HG02884 (cell line): ENCODE results near the gene ARHGAP42.

ENCODE experiments used
- ATAC-seq: cut with Tn5 transposase; IDR thresholded peaks from one replicate; pipeline ENCODE4 v1.9.1; 2021; ENCODE audit warnings: mild to moderate bottlenecking, moderate library complexity; ENCODE audit not compliant: unreplicated experiment

The ARHGAP42 gene

DNA sequence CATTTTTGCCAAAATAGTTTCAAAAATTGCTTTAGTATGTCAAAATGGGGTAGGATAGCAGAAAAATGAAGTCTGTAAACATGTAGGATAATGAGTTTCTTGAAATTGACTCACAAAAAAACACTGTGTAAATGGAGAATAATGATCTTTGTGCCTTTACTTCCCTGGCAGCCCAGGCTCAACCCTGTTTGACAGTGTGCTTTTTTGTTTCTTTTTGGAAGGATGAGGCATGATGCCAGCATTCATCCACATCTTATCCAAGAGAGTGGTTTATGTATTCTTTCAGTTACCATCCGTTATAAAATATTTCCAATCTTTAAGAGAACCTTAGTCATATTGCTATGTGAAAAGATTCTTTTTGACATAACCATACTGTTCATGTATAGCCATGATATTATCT lies 70.6 kb downstream of the ARHGAP42 start:
- no peak for ATAC-seq

DNA sequence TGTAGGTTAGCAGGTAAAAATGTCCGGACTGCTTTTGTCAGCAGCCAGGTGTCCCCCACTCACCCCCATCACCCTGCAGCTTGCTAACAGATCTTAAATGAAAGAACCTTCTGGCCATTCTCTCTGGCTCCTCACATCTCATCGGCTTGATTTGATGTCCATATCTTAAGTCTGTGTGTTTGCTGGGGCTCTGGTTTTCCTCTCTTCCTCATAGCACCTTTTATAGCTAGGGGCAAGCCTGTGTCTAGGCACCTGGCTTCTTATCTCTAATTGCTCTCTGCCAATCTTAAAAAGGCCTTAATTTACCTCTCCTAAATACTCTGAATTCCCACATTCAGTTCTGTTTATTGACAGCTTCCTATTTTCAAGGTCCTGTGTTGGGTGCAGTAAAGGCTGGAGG lies 72.0 kb downstream of the ARHGAP42 start:
- ATAC-seq: no peak

DNA sequence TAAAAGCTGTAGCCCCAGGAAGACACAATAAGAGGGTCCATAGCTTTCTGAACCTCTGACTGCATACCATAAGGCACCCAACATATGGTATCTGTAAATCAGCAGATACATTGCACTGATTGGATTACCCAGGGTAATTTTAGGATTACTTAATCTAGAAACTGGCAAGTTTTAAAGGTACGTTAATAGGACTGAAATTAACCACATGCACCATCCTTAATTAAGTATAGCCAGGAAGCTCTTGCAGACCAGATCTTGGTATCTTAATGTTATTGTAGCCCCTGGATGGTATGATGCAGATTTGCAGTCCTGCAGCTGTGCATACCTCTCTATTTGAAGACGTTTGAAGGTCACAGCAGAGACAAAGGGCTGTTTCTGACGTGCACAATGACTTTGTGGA lies 72.8 kb downstream of the ARHGAP42 start:
- ATAC-seq: no peak

DNA sequence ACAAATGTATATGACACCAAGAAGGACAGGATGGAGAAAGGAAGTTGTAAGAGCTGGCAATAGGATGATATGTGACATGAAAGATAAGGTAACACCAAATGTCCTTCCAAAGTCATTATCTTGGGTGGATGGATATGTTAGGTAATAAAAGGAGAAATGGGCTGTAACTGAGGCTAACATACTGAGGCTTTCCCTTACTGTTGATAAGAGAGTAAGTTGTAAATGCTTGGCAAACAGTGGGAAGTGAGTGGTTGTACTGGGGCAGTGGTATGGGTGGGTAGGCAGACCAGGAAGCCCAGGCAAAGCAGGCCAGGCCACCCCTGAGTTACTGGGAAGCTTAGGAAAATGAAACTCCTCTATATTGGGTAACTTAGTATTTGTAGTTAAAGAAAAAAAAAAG lies 73.7 kb downstream of the ARHGAP42 start:
- no peak for ATAC-seq

DNA sequence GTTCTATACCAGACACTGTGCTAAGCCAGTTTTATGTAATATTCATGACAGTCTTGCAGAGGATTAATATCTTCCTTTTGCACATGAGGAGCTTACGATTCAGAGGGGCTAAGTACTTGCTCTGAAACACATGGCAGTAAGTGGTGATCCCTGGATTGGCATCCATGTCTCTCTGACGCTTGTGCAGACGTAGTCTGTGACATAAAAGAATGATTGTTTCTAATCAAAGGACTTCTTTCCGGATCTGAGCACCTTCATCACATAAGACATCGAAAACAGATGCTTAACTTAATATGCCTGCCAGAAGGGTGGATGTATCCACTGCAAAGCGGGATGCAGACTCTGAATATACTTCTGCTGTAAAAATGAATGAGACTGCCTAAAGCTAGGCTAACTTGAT lies 74.8 kb downstream of the ARHGAP42 start:
- ATAC-seq: no peak

DNA sequence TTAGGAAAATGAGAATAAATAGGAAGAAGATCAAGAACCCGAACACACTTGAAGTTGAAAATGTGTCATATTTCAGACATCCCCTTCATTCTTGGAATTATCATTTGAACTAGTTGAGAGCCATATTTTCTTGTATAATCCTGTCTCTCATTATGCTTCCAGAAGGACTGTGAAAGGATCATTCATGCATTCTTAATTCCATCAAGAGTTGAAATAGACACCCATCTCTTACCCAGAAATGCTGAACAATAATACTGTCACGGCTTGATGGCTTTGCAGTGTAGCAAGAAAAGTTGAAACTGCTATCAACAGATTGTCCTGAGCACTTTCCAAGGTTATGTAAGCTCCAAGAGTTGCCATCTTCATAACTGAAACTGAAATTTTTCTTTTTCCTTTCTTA lies 79.7 kb downstream of the ARHGAP42 start:
- no peak for ATAC-seq

DNA sequence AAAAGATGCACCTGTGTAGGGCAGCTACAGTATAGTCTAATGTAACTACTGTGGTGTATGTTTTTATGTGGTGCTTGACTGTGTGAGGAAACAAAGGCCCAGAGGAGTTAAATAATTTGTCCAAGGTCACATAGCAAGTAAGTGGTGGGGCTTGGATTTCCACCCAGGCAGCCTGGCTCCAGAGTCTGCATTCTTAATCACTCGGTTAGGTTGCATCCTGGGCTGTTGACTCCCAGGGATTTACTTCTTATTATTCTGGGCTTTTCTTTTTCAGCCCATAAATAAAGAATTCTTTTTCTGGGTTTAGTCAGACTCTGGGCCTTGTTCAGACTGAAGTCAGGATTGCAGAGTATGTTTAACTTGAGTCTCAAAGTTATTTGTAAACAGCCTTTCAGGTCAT lies 82.1 kb downstream of the ARHGAP42 start:
- ATAC-seq: no peak

DNA sequence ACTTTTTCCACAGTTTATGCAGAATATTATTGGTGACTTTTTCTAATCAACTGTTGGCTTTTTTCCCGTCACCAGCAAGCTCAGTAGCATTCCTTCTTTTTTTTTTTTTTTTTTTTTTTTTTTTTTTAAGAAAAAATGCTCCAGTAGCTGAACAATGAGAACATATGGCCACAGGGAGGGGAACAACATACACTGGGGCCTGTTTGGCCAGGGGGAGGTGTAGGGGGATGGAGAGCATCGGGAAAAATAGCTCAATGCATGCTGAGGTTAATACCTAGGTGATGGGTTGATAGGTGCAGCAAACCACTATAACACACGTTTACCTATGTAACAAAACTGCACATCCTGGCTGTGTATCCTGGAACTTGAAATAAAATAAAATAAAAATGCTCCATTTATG lies 82.5 kb downstream of the ARHGAP42 start:
- ATAC-seq: no peak

DNA sequence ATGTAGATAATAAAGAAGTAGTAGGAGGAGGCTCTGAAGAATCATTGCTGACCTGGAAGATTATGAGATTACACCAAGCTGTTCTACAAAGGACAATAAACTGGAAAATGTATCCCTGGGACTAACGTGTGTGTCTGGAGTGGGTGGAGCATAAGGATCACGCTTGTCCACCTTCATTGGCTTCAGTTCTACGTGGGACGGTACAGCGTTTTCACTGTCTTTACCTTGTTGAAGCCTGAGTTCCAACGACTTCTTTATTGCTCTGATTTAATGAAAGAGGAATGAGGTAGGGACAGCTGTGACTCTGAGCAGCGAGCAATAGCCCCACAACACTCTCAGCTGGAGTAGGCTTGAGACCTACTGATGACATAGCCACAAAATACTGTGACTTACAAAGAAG lies 87.0 kb downstream of the ARHGAP42 start:
- ATAC-seq: no peak

DNA sequence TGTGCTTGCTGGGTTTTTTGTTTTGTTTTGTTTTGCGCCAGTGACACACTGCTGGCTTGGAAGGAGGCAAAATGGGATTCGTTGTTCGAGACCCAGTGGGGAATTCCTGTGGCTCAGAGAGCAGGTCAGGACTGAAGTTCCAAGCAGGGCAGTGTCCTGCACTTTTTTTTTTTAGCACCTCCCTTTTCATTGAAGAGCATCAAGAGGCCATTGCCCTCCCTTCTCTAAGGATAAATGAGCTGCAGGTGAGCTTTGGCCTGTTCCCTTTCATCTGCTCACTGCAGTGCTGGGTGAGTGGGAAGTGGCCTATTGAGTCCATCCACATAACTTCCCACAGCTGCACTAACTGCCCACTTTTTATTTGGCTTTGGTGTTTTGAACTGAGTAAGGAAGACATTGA lies 87.8 kb downstream of the ARHGAP42 start:
- no peak for ATAC-seq

DNA sequence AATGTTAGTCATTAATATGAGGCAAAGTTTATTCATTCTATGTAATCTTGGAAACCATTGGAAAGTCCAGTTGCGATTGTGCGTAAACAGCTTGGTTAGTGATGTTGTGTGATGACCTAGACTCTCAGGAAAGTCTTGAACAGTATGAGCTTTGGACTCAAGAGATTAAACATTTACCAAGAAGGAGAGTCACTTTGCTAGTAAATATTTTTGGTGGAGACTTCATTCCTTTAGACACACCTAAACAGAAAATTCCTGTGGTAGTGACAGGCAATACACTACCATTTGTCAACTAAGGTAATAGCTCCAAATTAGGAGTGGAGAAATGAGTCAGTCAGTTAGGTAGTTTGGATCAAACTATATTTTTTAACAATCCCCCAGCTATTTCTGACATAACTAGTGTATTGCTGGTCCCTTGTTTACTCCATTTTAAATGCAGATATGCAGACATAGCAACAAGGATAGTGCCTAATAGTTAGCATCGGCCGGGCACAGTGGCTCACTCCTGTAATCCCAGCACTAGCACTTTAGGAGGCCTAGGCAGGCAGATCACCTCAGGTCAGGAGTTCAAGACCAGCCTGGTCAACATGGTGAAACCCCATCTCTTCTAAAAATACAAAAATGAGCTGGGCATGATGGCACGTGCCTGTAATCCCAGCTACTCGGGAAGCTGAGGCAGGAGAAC lies 89.3 kb downstream of the ARHGAP42 start:
- no peak for ATAC-seq

DNA sequence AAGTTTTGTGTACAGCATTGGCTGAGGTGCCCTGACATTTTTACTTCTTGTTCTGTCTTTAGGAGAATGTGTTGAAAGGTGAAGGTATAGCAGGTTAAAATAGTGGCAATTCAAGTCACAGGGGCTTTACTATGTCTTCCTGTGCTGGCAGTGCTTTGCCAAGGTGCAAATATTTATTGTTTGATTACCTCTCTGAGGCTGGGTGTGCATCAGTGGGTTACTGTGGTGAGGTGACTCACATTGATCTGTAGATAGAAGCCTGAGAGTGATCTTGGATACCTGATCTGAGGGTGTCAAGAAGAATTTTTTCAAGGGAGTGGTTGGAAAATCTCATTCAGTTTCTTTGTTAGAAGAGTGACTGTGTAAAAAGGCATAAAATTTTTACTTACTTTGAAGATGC lies 90.0 kb downstream of the ARHGAP42 start:
- ATAC-seq: no peak

DNA sequence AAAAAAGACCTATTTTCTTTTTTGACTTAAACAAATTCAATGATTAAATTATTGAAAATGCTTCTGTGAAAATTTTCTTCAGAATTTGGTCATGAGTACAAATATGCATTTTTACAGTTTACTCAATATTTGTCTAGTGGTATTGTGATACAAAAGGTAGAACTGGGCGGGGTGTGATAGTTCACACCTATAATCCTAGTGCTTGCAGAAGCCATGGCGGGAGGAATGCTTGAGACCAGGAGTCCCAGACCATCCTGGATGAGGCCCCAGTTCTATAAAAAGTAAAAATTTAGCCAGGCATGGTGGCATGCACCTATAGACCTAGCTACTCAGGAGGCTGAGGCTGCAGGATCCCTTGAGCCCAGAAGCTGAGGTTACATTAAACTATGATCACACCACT lies 90.6 kb downstream of the ARHGAP42 start:
- no peak for ATAC-seq

DNA sequence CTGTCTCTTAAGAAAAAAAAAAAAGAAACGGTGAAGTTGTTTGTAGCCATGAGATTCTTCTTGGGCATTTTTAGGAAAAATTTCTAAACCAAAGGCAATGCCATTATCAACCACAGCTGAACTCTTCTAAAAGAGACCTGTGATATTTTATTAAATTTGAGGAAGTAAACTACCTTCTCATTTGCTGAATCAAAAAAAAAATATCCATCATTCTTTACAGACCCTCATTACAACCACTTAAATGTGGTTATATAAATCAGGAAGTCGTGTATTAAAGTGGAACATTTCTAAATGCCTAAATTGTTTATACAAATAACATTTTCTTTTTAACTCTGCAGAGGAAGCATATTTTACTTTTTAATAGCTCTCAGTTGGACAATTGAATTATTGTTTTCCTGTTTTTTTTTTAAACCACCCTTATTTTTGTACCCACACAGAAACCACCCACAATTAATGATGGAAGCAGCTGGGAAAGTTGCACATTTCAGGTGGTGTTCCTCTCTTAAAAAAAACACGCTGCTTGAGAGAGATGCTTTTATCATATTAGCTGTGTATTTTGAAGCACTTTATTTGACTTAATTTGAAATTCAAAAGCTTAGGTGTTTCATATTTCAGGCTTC lies 91.2 kb downstream of the ARHGAP42 start:
- ATAC-seq: no peak

DNA sequence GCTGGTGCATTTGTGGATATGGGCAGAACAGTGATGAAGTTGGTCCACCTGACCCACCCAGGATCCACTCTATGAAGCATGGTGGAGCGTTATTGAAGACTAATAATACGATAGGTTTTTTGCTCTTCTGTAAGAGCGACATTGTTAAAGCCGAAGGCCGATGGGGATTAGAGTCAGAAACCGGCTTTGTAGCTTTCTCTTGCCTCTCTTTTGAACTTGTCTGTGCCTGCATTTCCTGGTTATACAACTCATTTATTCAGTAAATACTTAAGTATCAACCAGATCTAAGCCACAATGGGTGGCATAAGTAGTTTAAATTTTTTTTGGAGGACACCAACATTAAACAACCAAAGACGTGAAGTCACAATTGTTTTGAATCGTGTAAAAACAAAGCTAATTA lies 93.4 kb downstream of the ARHGAP42 start:
- no peak for ATAC-seq

DNA sequence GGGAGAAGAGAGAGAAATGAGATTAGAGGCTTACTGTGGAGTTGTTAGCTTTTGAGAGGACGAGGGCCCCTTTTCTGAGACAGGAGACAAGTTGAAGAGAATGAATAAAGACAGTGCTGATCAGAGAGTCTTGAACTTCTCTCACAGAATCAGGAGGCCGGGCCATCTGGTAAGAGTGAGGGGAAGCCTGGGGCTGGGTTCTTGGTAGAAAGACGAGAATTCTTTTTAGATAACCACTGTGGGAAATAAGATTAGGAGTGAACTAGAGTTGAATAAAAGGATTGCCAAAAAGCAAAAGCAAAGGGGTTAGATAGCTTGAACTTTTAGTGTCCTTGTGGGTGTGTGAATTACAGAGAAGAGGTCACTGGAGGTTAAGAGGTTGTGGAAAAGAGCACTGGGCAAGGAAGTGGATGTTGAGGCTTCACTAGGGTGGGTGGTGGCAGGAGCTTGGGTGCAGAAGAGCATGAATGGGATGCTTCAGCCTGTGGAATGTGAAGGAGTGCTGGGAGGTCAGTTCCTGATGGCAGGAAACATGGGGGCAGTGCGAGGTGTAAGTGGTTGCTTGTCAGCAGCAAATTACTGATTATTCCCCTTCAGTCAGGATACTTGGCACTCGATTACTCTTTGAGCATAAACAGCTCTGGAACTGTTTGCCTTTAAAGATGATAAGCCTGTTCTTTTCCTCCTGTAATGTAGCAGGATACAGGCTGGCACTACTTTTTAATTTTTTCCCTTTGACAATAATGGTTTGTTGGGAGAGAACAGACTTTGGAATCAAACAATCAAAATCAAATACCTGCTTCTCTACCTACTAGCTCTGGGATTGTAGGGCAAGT lies 98.3 kb downstream of the ARHGAP42 start:
- ATAC-seq: no peak

DNA sequence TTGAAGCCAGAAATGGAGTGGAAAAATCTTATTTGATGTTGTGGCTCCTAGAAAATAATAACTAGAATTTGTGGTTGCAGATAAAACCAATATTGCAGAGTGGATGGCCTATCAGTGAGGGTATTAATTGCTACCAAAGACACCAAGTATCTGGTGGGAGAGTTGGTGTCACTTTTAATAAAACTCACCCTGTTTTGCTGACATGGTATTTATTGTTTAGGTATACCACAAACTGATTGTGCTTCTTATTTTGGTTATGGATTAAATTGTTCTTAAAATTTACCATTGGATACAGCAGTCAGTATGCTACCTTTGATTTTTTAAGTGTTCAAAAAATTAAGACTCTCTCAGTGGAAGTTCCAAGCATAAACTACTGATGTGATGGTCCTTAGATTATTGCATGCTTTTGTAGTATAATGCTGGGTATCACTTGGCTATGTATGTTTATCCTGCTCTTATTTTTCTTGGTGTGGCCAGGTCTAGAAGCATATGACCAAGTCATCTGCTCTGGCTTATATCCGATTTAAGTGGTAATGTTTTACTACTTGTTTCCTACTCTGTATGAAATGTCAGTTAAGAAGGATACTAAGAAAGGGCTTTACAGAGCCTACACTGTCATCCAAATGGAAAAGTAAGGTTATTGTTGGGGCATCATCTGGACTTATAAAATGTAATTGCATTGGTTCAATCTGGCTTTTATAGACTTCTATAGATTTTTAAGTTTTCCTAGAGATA lies 101.6 kb downstream of the ARHGAP42 start:
- ATAC-seq: no peak

DNA sequence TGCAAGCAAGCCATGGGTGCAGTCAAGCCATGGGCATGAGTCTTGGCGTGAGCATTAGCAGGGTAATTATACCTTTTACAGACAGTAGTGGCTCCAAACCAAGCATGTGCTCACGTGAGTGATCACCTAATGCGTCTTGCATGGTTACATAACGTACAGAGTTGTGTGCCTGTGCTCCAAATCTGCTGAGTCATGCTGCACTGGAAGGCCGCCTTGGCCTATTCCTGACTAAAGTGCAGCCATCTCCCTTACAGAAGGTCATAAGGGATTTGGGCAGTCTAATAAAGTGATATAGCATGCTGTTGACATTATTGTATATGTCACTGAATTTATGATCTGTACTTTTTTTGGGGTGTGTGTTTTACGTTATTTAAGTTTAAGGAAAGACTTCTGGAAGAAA lies 102.4 kb downstream of the ARHGAP42 start:
- no peak for ATAC-seq

DNA sequence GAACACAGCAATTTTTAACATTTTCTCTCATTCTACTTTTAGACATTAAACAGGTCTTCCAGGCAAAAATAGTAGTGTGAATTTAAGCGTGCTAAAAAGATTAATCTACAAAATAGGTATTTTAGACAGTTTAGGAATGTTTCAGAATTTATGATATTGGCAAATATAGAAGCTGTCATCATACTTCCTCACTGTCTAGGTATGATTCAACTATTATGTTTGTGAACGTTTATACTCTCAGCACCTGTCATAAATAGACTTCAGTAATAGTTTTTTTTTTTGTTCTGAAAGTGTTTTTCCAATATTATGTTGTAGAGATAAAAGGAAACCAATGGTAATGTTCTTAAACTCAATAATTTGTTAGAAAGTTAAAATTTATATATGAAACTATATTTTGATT lies 103.0 kb downstream of the ARHGAP42 start:
- ATAC-seq: no peak

DNA sequence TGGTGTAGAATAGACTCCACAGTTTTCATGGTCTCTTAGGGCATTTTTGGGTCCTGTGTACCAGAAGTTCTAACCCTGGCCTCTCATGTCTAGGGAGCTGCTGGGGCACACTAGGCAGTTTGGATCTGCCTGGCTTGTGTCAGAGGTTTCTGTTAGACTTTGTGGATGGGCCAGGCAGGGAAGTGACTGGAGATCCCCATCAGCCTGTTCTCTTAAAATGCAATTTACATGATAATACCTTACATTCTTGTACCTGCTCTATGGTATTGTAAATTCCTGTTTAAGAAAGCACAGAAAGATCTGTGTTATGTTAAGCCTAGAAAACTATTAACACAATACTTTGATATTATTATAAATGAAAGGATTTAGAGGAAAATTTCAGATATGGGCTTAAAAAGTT lies 104.0 kb downstream of the ARHGAP42 start:
- no peak for ATAC-seq

DNA sequence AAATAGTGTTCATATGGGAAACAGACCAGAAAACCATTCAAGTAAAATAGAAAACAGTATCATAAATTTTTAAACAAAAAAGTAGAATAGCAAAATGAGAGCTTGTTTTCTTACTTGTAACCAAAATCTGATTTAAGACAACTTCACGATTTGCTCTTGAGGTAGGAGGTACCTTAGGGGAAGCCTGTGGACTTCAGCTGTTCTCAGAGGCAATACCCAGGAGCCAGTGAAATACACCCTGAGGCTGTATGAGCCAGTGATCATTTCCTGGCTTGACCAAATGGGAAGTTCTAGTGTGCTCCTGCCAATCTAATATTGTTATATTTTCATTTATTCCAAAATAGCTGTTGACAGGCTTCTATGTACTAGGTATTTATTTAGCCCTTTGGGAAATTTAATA lies 104.8 kb downstream of the ARHGAP42 start:
- no peak for ATAC-seq
